Uterus (tissue), 4 donors: ENCODE measurements around the gene GCDH. TPM values are rescaled to one million over a fixed set of nuclear protein-coding genes. Genes with fewer than 3 reads are reported as not detected.

Source experiments
- DNase-seq, 2 donors: peaks; one replicate each; pipeline ENCODE4 v3.0.0-alpha.2; 2019 to 2020
- H3K27ac ChIP-seq, 2 donors: fragments of 200-600 bp; sonication (generic); 1 replicate in 1 of 2; 2 replicates in 1 of 2; pipeline ENCODE4 v1.5.1; 2016 to 2018
- H3K27me3 ChIP-seq, 2 donors: fragments of 200-600 bp; sonication (generic); one replicate each; pipeline ENCODE4 v1.5.1; 2018 to 2019; ENCODE audit warnings: control low read depth in 1 of 2
- H3K36me3 ChIP-seq, 2 donors: fragments of 200-600 bp; sonication (generic); one replicate each; pipeline ENCODE4 v1.5.1; 2019; ENCODE audit warnings: control low read depth in 1 of 2
- H3K4me1 ChIP-seq, 2 donors: fragments of 200-600 bp; sonication (generic); one replicate each; pipeline ENCODE4 v1.5.1; 2018 to 2019; ENCODE audit warnings: control low read depth in 1 of 2
- H3K4me3 ChIP-seq, 2 donors: fragments of 200-600 bp; sonication (generic); 1 replicate in 1 of 2; 2 replicates in 1 of 2; pipeline ENCODE4 v1.5.1; 2018 to 2019; ENCODE audit warnings: mild to moderate bottlenecking in 1 of 2
- H3K9me3 ChIP-seq, 2 donors: fragments of 200-600 bp; sonication (generic); one replicate each; pipeline ENCODE4 v1.5.1; 2019; ENCODE audit warnings: control low read depth in 1 of 2
- POLR2A ChIP-seq, 2 donors: fragments of 450-650 bp; IDR thresholded peaks; one replicate each; pipeline ENCODE4 v1.6.1; 2016; ENCODE audit warnings: antibody characterized with exemption in 2 of 2, mild to moderate bottlenecking in 1 of 2, moderate library complexity in 1 of 2
- intact Hi-C: fragments of 100-400 bp; cut with DNase I; formaldehyde crosslinking; loops from one replicate; pipeline ENCODE4 v1.15.1; 2023; ENCODE audit warnings: low total_unique reads
- total RNA-seq, 4 donors: library from RNA; depleted of rRNA in 3 of 4; stranded (reverse); fragments of >200 nt in 3 of 4; gene quantifications; one replicate each; pipeline versions ENCODE4 v1.1.0 to v1.2.4, GENCODE V29; 2014 to 2023
- TF ChIP-seq, protein P1 (sequence below), 4 experiments: fragments of 200-600 bp in 2 of 4; fragments of 450-650 bp in 2 of 4; sonication (generic) in 2 of 4; IDR thresholded peaks; one replicate each; pipeline ENCODE4 v1.5.1; 2016 to 2019; ENCODE audit warnings: antibody characterized with exemption in 4 of 4, mild to moderate bottlenecking in 2 of 4, moderate library complexity in 1 of 4
- donor health status: DM: yes; HTN: yes; CAD: no.

Gene GCDH
- total RNA-seq, 4 donors from 2014 or later = 6.8 to 47.9 (median 18.2) TPM

DNA sequence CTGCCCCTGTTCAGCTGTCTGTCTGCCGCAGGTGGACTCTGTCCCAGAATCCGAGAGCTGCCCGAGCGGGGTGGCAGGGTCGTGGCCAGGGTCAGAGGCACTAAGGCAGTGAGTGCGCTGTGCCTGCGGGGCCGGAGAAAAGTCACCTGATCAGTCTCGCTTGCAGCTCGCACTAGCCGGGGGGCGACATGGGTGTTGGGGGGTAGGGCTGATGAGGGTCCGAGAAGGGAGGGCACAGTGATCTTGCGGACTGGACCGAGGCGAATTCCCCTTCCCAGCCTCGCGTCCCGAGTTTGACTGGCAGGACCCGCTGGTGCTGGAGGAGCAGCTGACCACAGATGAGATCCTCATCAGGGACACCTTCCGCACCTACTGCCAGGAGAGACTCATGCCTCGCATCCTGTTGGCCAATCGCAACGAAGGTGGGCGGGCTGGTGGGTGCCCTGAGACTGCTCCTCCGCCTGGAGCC lies 627 bp downstream of the GCDH start:
- Histone ChIP-seq H3K27ac (peak overlapping the region; percentile 61 to 85), H3K27me3 (no peaks in the 10 kb centered on the region), H3K4me3 (peak overlapping the region; percentile 92 to 94), H3K36me3 (no peaks in the 10 kb centered on the region), H3K9me3 (no peaks in the 10 kb centered on the region), H3K4me1 (peaks cover 0 to 6% of the 10 kb centered on the region in 2 donors)
- no peak for DNase-seq
- intact Hi-C loops = no loop called here
- no peak for TF ChIP-seq POLR2A (IDR thresholded peaks at IDR 0.05)
- TF ChIP-seq, protein P1, sequence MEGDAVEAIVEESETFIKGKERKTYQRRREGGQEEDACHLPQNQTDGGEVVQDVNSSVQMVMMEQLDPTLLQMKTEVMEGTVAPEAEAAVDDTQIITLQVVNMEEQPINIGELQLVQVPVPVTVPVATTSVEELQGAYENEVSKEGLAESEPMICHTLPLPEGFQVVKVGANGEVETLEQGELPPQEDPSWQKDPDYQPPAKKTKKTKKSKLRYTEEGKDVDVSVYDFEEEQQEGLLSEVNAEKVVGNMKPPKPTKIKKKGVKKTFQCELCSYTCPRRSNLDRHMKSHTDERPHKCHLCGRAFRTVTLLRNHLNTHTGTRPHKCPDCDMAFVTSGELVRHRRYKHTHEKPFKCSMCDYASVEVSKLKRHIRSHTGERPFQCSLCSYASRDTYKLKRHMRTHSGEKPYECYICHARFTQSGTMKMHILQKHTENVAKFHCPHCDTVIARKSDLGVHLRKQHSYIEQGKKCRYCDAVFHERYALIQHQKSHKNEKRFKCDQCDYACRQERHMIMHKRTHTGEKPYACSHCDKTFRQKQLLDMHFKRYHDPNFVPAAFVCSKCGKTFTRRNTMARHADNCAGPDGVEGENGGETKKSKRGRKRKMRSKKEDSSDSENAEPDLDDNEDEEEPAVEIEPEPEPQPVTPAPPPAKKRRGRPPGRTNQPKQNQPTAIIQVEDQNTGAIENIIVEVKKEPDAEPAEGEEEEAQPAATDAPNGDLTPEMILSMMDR (IDR thresholded peaks at IDR 0.05) = no peak

DNA sequence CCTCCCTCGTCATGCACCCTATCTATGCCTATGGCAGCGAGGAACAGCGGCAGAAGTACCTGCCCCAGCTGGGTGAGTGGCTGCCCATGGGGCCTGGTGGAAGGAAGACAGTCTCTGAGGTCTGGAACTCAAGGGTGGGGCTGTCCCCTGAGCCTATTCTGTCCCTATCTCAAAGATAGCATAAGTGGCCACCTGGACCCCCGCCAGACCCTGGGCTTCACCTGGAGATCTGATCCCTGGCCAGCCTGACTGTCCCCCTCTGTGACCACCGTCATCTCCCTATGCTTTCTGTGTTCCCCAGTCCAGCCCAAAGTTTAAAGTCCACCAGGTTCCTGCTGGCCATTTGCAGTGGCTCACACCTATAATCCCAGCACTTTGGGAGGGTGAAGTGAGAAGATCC lies 2.6 kb downstream of the GCDH start:
- Histone ChIP-seq H3K27ac (no peak overlapping the region), H3K4me3 (no peak overlapping the region), H3K27me3 (no peaks in the 10 kb centered on the region), H3K9me3 (no peaks in the 10 kb centered on the region), H3K4me1 (peaks cover 0 to 6% of the 10 kb centered on the region in 2 donors), H3K36me3 (no peaks in the 10 kb centered on the region)
- DNase-seq = no peak
- intact Hi-C loops = no loop called here
- no peak for TF ChIP-seq POLR2A (IDR thresholded peaks at IDR 0.05)
- TF ChIP-seq, protein P1 (IDR thresholded peaks at IDR 0.05) = no peak

DNA sequence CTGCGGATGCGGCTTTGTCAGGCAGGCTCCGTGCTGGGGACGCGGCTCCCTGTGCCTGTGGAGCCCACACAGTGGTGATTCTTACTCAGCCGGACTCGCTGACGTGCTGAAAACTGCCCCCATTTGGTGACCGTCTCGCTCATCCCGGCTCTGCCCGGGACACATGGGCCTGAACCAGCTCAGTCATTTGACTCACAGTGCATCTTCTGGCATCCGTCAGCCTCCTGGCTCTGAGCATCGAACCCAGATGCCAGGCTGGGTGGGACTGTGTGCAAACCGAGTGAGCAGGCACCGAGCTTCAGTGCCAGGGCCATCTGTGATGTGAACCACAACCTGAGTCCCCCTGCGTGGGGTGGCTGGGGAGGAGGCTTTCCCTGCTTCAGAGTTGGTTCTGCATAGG lies 5.5 kb downstream of the GCDH start:
- no peaks in the 10 kb centered on the region for H3K36me3 ChIP-seq
- intact Hi-C loops = no loop called here
- H3K9me3 ChIP-seq = no peaks in the 10 kb centered on the region
- no peak overlapping the region for H3K27ac ChIP-seq
- no peak for DNase-seq
- TF ChIP-seq, protein P1 (IDR thresholded peaks at IDR 0.05) = no peak
- no peak for TF ChIP-seq POLR2A (IDR thresholded peaks at IDR 0.05)
- no peak overlapping the region for H3K4me3 ChIP-seq
- peaks cover 0 to 6% of the 10 kb centered on the region in 2 donors for H3K4me1 ChIP-seq
- no peaks in the 10 kb centered on the region for H3K27me3 ChIP-seq

DNA sequence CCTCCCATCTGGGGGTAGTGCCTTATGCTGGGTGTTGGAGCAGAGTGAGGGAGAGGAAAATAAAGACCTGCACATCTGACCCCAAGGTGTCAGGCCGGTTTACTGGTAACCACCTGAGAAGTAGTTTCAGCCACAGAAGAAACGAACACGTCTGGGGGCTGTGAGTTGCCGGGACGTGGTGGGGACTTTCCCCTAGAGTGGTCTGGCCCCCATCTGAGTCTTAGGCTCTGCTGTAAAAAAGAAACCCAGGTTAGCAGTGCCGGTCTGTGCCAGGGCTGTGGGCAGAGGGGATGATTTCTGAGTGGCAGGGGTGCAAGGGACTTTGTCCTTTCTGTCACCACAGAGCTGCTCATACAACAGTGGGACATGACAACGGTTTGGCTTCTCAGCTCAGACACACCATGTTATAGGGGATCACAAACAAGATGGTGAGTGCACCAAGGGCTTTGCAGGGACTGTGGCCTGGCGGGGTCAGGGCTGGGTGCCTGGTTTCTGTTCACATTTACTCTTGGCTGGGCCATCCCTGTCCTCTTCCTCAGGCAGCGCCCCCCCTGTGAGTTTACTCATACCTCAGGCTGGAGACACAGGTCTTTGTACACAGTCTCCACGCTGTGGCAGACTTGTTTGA lies 9.0 kb downstream of the GCDH start:
- intact Hi-C loops = no loop called here
- H3K36me3 ChIP-seq = no peaks in the 10 kb centered on the region

DNA sequence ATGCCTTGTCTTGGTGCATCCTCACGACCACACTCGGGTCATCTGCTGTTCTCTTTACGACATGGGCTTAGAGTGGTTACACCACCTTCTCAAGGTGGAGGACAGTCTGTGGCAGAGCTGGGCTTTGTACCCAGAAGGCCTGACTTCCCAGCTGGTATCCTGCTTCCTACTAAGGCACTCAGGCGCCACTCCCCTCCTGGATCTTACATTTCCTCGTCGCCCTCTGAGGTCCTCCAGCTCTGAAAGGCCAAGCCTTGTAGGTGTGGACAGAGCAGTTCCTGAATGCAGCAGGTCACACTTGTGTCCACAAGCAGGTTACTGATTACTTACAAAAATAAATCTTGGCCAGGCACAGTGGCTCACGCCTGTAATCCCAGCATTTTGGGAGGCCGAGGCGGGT lies 16.2 kb downstream of the GCDH start:
- H3K27ac ChIP-seq = no peak overlapping the region
- intact Hi-C loops = no loop called here
- no peaks in the 10 kb centered on the region for H3K9me3 ChIP-seq
- no peak overlapping the region for H3K4me3 ChIP-seq
- no peak for TF ChIP-seq POLR2A (IDR thresholded peaks at IDR 0.05)
- TF ChIP-seq, protein P1 (IDR thresholded peaks at IDR 0.05) = no peak
- no peaks in the 10 kb centered on the region for H3K27me3 ChIP-seq
- no peaks in the 10 kb centered on the region for H3K4me1 ChIP-seq
- no peak for DNase-seq
- no peaks in the 10 kb centered on the region for H3K36me3 ChIP-seq

More for the DNA sequence above, 9.0 kb downstream of the GCDH start:
- H3K4me3 ChIP-seq = no peak overlapping the region
- TF ChIP-seq POLR2A (IDR thresholded peaks at IDR 0.05) = no peak
- no peaks in the 10 kb centered on the region for H3K27me3 ChIP-seq
- no peak overlapping the region for H3K27ac ChIP-seq
- no peak for DNase-seq
- no peaks in the 10 kb centered on the region for H3K9me3 ChIP-seq
- no peaks in the 10 kb centered on the region for H3K4me1 ChIP-seq
